B cell (primary cell): ENCODE measurements around the gene CUL3.

Experiments used
- EZH2 ChIP-seq: IDR thresholded peaks from 2 replicates; pipeline ENCODE4 v1.6.1; 2012; ENCODE audit warnings: borderline replicate concordance, low read depth, mild to moderate bottlenecking, moderate library complexity, low read length; ENCODE audit not compliant: insufficient read depth, poor library complexity, severe bottlenecking
- TF ChIP-seq, protein P1 (sequence below): fragments of 200-600 bp; IDR thresholded peaks from one replicate; pipeline ENCODE4 v1.8.0; 2022; ENCODE audit warnings: antibody characterized with exemption, mild to moderate bottlenecking

DNA sequence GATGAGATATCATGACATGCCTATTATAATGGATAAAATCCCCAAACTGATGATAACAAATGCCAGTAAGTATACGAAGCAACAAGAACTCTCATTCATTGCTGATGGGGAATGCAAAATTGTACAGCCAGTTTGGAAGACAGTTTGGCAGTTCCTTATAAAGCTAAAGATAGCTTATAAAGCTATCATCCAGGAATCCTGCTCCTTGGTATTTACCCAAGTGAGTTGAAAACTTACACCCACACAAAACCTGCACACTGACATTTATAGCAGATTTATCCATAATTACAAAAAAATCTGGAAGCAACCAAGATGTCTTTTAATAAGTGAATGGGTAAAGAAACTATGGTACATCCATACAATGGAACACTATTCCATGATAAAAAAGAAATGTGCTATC lies 123.8 kb downstream of the CUL3 start:
- no peak for TF ChIP-seq EZH2
- TF ChIP-seq, protein P1, sequence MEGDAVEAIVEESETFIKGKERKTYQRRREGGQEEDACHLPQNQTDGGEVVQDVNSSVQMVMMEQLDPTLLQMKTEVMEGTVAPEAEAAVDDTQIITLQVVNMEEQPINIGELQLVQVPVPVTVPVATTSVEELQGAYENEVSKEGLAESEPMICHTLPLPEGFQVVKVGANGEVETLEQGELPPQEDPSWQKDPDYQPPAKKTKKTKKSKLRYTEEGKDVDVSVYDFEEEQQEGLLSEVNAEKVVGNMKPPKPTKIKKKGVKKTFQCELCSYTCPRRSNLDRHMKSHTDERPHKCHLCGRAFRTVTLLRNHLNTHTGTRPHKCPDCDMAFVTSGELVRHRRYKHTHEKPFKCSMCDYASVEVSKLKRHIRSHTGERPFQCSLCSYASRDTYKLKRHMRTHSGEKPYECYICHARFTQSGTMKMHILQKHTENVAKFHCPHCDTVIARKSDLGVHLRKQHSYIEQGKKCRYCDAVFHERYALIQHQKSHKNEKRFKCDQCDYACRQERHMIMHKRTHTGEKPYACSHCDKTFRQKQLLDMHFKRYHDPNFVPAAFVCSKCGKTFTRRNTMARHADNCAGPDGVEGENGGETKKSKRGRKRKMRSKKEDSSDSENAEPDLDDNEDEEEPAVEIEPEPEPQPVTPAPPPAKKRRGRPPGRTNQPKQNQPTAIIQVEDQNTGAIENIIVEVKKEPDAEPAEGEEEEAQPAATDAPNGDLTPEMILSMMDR = no peak
